ENCODE data around the gene SLC35G2.

- TF ChIP-seq POLR2A (IDR thresholded peaks at IDR 0.05; ENCODE audit: low read depth, low read length) (no peak; the same call in 1 of the 2 replicates), POLR2AphosphoS5 (IDR thresholded peaks at IDR 0.05; ENCODE audit: low read depth, low read length) (no peak), TAF1 (IDR thresholded peaks at IDR 0.05; ENCODE audit: borderline replicate concordance, low read depth, low read length) (no peak)
Measured at GRCh38 chr3:136818769-136819391, at the start of gene SLC35G2.

All from GM12892 (cell line).